GM12878 (cell line): ENCODE measurements around the gene B4GALNT4. TPM values are rescaled to one million over a fixed set of nuclear protein-coding genes. Genes with fewer than 3 reads are reported as not detected.

Experiments
- ATAC-seq: fragments of 200-7000 bp; cut with Tn5 transposase; 3 replicates; pipeline ENCODE4 v1.9.1; 2020; ENCODE audit warnings: mild to moderate bottlenecking, moderate library complexity
- BruUV-seq: library from RNA; stranded (reverse); fragments of 400-500 nt; replicated peaks from 2 replicates; lab custom pipeline; 2021; lab: Mats Ljungman, UMichigan
- CTCF ChIA-PET: fragments of 300-600 bp; sonication (Branson Sonifier 250); formaldehyde crosslinking; extraction: SDS; loops from one replicate; lab custom pipeline; 2021; ENCODE audit warnings: inconsistent platforms; lab: Yijun Ruan, JAX
- POLR2A ChIA-PET: fragments of 350-600 bp; formaldehyde crosslinking; extraction: SDS; loops from one replicate; lab custom pipeline; 2021; ENCODE audit warnings: inconsistent platforms; lab: Charles Lee
- RAD21 ChIA-PET: fragments of 300-600 bp; sonication (Branson Sonifier 250); formaldehyde crosslinking; loops from one replicate; lab custom pipeline; 2023; ENCODE audit warnings: antibody characterized with exemption; ENCODE audit not compliant: unreplicated experiment; lab: Charles Lee
- SMC1A ChIA-PET: fragments of 300-600 bp; sonication (Branson Sonifier 250); formaldehyde crosslinking; loops from one replicate; lab custom pipeline; 2023; ENCODE audit not compliant: unreplicated experiment, uncharacterized antibody; lab: Charles Lee
- DNase-seq: peaks from one replicate; pipeline ENCODE4 v3.0.0-alpha.2; 2011; ENCODE audit warnings: low read depth, low spot score
- FAIRE-seq: peaks from 3 replicates; lab custom pipeline; 2011; peaks lifted over from hg19 to GRCh38; lab: Jason Lieb, UNC
- H2AFZ ChIP-seq: 2 replicates; pipeline ENCODE4 v1.6.0; 2011; ENCODE audit warnings: low read depth, low read length, control low read depth; ENCODE audit not compliant: control insufficient read depth
- H3K27ac ChIP-seq: 2 replicates; pipeline ENCODE4 v1.5.1; 2011; ENCODE audit warnings: control low read depth; ENCODE audit not compliant: control insufficient read depth, insufficient read depth
- H3K27me3 ChIP-seq, 2 experiments: replicated peaks in 1 of 2; 2 replicates each; pipeline versions ENCODE4 v1.6.0 to v1.6.1; 2011; ENCODE audit warnings: low read length in 1 of 2; ENCODE audit not compliant: control insufficient read depth in 2 of 2, insufficient read depth in 2 of 2
- H3K36me3 ChIP-seq, 2 experiments: 2 replicates each; pipeline ENCODE4 v1.5.1; 2011; ENCODE audit warnings: low read length in 1 of 2; ENCODE audit not compliant: control insufficient read depth in 2 of 2, insufficient read depth in 2 of 2
- H3K4me1 ChIP-seq: 2 replicates; pipeline ENCODE4 v1.6.1; 2011; ENCODE audit warnings: mild to moderate bottlenecking, low read length, moderate library complexity, mixed read lengths; ENCODE audit not compliant: control insufficient read depth, insufficient read depth
- H3K4me2 ChIP-seq: 2 replicates; pipeline ENCODE4 v1.6.0; 2011; ENCODE audit warnings: control low read depth; ENCODE audit not compliant: control insufficient read depth, insufficient read depth
- H3K4me3 ChIP-seq: fragments of 200-600 bp; sonication (generic); 2 replicates; pipeline ENCODE4 v1.5.1; 2016
- H3K79me2 ChIP-seq: 2 replicates; pipeline ENCODE4 v1.6.0; 2011; ENCODE audit warnings: low read length; ENCODE audit not compliant: control insufficient read depth, insufficient read depth
- H3K9ac ChIP-seq: 2 replicates; pipeline ENCODE4 v1.8.0; 2011; ENCODE audit warnings: low read length, control low read depth, mixed read lengths; ENCODE audit not compliant: control insufficient read depth, insufficient read depth
- H3K9me3 ChIP-seq: replicated peaks from 3 replicates; pipeline ENCODE4 v1.5.1; 2011; ENCODE audit warnings: mild to moderate bottlenecking, low read length; ENCODE audit not compliant: control insufficient read depth, insufficient read depth
- H4K20me1 ChIP-seq: 2 replicates; pipeline ENCODE4 v1.6.0; 2011; ENCODE audit not compliant: control insufficient read depth, insufficient read depth
- EED ChIP-seq: sonication (generic); IDR thresholded peaks from 2 replicates; pipeline ENCODE4 v1.6.1; 2016; ENCODE audit warnings: antibody characterized with exemption, low read depth
- ESRRA ChIP-seq: IDR thresholded peaks from 2 replicates; pipeline ENCODE4 v1.6.1; 2012; ENCODE audit warnings: mild to moderate bottlenecking, low read length, improper control_type of control experiment
- MTA3 ChIP-seq: IDR thresholded peaks from 2 replicates; pipeline ENCODE4 v1.6.1; 2012; ENCODE audit warnings: low read length, inconsistent platforms, borderline replicate concordance
- NFYB ChIP-seq: IDR thresholded peaks from 2 replicates; pipeline ENCODE4 v1.6.1; 2011; ENCODE audit warnings: low read depth, mild to moderate bottlenecking, low read length, improper control_type of control experiment, moderate library complexity; ENCODE audit not compliant: insufficient read depth
- NR2C2 ChIP-seq: IDR thresholded peaks from 2 replicates; pipeline ENCODE4 v1.6.1; 2011; ENCODE audit warnings: borderline replicate concordance, low read depth; ENCODE audit not compliant: control insufficient read depth, insufficient read length
- POU2F2 ChIP-seq: IDR thresholded peaks from 3 replicates; pipeline ENCODE4 v1.6.1; 2011; ENCODE audit warnings: low read depth, mild to moderate bottlenecking, low read length, borderline replicate concordance
- RB1 ChIP-seq: fragments of 450-650 bp; formaldehyde crosslinking; IDR thresholded peaks from 2 replicates; pipeline ENCODE4 v1.6.1; 2017; ENCODE audit warnings: mild to moderate bottlenecking, borderline replicate concordance
- SP1 ChIP-seq: IDR thresholded peaks from one replicate; pipeline ENCODE4 v1.6.1; 2011; ENCODE audit warnings: low read depth, low read length
- SRF ChIP-seq, 2 experiments: IDR thresholded peaks; 2 replicates each; pipeline ENCODE4 v1.6.1; 2011; ENCODE audit warnings: low read depth in 2 of 2, low read length in 2 of 2, mild to moderate bottlenecking in 1 of 2, moderate library complexity in 1 of 2
- STAT3 ChIP-seq: IDR thresholded peaks from 2 replicates; pipeline ENCODE4 v1.6.1; 2011; ENCODE audit warnings: low read depth, low read length, improper control_type of control experiment
- SUPT20H ChIP-seq: IDR thresholded peaks from 2 replicates; pipeline ENCODE4 v1.6.1; 2011; ENCODE audit warnings: low read depth, mild to moderate bottlenecking, low read length, moderate library complexity, borderline replicate concordance; ENCODE audit not compliant: control insufficient read depth
- TCF12 ChIP-seq: IDR thresholded peaks from 2 replicates; pipeline ENCODE4 v1.6.1; 2011; ENCODE audit warnings: low read depth, mild to moderate bottlenecking, low read length
- ZNF207 ChIP-seq: fragments of 450-650 bp; IDR thresholded peaks from 2 replicates; pipeline ENCODE4 v1.6.1; 2014; ENCODE audit warnings: antibody characterized with exemption, mild to moderate bottlenecking, borderline replicate concordance
- ZNF622 ChIP-seq: fragments of 450-650 bp; IDR thresholded peaks from 2 replicates; pipeline ENCODE4 v1.6.1; 2017; ENCODE audit warnings: mild to moderate bottlenecking, inconsistent platforms
- WGBS: methylation state at CpG from one replicate; pipeline ENCODE4 v1.1.6; 2016; ENCODE audit warnings: low lambda C conversion rate; ENCODE audit not compliant: insufficient replicate concordance, insufficient coverage; ENCODE audit errors: missing lambda C conversion rate; 5-methylcytosine and 5-hydroxymethylcytosine counted together
- in situ Hi-C: fragments of 300-500 bp; cut with MboI; formaldehyde crosslinking; loops from 9 replicates; pipeline ENCODE4 v1.14.3; 2018; ENCODE audit warnings: mixed read lengths
- intact Hi-C: fragments of 100-400 bp; cut with micrococcal nuclease; formaldehyde crosslinking; loops from one replicate; pipeline ENCODE4 v1.14.2; 2022; ENCODE audit not compliant: unreplicated experiment
- polyA plus RNA-seq, 11 experiments: library from polyadenylated mRNA; depleted of rRNA in 4 of 11; unstranded in 6 of 11; stranded (reverse) in 5 of 11; fragments of >200 nt; fragmentation: Nextera tagmentation in 4 of 11; fragmentation: Illumina TruSeq in 1 of 11; extraction: Ambion mirVana in 4 of 11; extraction: Trizol in 1 of 11; gene quantifications; 1 replicate in 1 of 11; 2 replicates in 10 of 11; pipeline versions ENCODE4 v1.2.1 to v1.2.3, GENCODE V29; 2011 to 2016; ENCODE audit warnings: inconsistent platforms in 2 of 11, missing spikeins in 2 of 11, low read depth in 1 of 11
- total RNA-seq, 4 experiments: library from RNA; depleted of rRNA in 3 of 4; stranded (reverse); fragments of >200 nt in 3 of 4; fragmentation: Illumina TruSeq in 1 of 4; extraction: Trizol in 1 of 4; gene quantifications; 2 replicates each; pipeline versions ENCODE4 v1.2.1 to v1.2.3, GENCODE V29; 2013 to 2021
- TF ChIP-seq, protein P1 (sequence below): IDR thresholded peaks from 2 replicates; pipeline ENCODE4 v1.6.1; 2011; ENCODE audit warnings: borderline replicate concordance, low read depth, mild to moderate bottlenecking, moderate library complexity, low read length; ENCODE audit not compliant: insufficient read depth, poor library complexity, severe bottlenecking
- TF ChIP-seq, protein P2 (sequence below): fragments of 450-650 bp; IDR thresholded peaks from 2 replicates; pipeline ENCODE4 v1.6.1; 2018; ENCODE audit warnings: borderline replicate concordance, mild to moderate bottlenecking; ENCODE audit not compliant: partially characterized antibody

B4GALNT4 gene
- total and polyA plus RNA-seq, 10 of the 15 experiments (the other 5 are each of a cell fraction or from before 2014, with no cell fraction given) = 0.04 to 0.82 (median 0.40) TPM; not detected in 6

DNA sequence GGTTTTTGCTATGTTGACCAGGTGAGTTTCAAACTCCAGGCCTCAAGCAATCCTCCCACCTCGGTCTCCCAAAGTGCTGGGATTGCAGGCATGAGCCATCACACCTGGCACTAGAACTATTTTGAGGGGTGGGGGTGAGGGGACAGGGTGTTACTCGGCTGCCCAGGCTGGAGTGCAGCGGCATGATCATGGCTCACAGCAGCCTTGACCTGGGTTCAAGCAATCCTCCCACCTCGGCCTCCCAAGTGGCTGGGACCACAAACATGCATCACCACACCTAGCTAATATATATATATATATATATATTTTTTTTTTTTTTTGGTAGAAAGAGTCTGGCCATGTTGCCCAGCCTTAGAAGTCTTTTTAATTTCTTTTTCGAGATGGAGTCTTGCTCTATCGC lies 31.6 kb upstream of the B4GALNT4 start:
- ChIA-PET CTCF (interaction anchor here (3.2 kb wide), 1 partner anchor 11 kb away, joined by 17 read pairs; no protein-coding TSS in a partner anchor), RAD21 (no interaction called here)
- Histone ChIP-seq H3K9me3 (peaks cover 2% of the 10 kb centered on the region; the same call in 2 of the 3 replicates), H3K4me3 (no peak overlapping the region), H3K9ac (no peak overlapping the region)
- TF ChIP-seq TCF12 = no peak
- TF ChIP-seq NR2C2 = no peak
- TF ChIP-seq, protein P1, sequence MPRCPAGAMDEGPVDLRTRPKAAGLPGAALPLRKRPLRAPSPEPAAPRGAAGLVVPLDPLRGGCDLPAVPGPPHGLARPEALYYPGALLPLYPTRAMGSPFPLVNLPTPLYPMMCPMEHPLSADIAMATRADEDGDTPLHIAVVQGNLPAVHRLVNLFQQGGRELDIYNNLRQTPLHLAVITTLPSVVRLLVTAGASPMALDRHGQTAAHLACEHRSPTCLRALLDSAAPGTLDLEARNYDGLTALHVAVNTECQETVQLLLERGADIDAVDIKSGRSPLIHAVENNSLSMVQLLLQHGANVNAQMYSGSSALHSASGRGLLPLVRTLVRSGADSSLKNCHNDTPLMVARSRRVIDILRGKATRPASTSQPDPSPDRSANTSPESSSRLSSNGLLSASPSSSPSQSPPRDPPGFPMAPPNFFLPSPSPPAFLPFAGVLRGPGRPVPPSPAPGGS = no peak
- no peak for TF ChIP-seq SUPT20H
- TF ChIP-seq RB1 = no peak
- TF ChIP-seq ZNF207 = no peak
- no peak for TF ChIP-seq ESRRA
- TF ChIP-seq SRF (IDR thresholded peaks at IDR 0.05; ENCODE audit: low read depth in 2 of 2, low read length in 2 of 2) = no peak
- TF ChIP-seq, protein P2, sequence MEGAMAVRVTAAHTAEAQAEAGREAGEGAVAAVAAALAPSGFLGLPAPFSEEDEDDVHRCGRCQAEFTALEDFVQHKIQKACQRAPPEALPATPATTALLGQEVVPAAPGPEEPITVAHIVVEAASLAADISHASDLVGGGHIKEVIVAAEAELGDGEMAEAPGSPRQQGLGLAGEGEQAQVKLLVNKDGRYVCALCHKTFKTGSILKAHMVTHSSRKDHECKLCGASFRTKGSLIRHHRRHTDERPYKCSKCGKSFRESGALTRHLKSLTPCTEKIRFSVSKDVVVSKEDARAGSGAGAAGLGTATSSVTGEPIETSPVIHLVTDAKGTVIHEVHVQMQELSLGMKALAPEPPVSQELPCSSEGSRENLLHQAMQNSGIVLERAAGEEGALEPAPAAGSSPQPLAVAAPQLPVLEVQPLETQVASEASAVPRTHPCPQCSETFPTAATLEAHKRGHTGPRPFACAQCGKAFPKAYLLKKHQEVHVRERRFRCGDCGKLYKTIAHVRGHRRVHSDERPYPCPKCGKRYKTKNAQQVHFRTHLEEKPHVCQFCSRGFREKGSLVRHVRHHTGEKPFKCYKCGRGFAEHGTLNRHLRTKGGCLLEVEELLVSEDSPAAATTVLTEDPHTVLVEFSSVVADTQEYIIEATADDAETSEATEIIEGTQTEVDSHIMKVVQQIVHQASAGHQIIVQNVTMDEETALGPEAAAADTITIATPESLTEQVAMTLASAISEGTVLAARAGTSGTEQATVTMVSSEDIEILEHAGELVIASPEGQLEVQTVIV = no peak
- no peak for TF ChIP-seq MTA3
- TF ChIP-seq EED = no peak
- TF ChIP-seq SP1 = no peak
- no peak for TF ChIP-seq NFYB
- TF ChIP-seq ZNF622 = no peak
- TF ChIP-seq STAT3 = no peak
- TF ChIP-seq POU2F2 = no peak
- TF ChIP-seq, all 136 proteins: peak for 0
- Histone ChIP-seq H2AFZ (no peak overlapping the region), H3K4me2 (no peak overlapping the region), H3K79me2 (no peaks in the 10 kb centered on the region), H3K4me1 (peaks cover 2% of the 10 kb centered on the region), H3K27me3 (no peaks in the 10 kb centered on the region), H3K36me3 (no peaks in the 10 kb centered on the region), H3K27ac (no peak overlapping the region), H4K20me1 (no peaks in the 10 kb centered on the region)
- no peak for FAIRE-seq
- ChIA-PET SMC1A (interaction anchor here (1.0 to 2.5 kb wide), 2 partner anchors 11 to 16 kb away, joined by 3 to 15 read pairs; no protein-coding TSS in a partner anchor), POLR2A (interaction anchor here (0.6 to 2.7 kb wide), 2 partner anchors 11 to 65 kb away, joined by 6 to 17 read pairs; no protein-coding TSS in a partner anchor)
- intact Hi-C loops = no loop called here
- no TSS peak for BruUV-seq
- WGBS = 72% methylated on average over 6 of the region's 6 CpGs
- DNase-seq = no peak
- in situ Hi-C loops = no loop called here
- no peak for ATAC-seq
